ENCODE data around the gene PIPOX.

DNA sequence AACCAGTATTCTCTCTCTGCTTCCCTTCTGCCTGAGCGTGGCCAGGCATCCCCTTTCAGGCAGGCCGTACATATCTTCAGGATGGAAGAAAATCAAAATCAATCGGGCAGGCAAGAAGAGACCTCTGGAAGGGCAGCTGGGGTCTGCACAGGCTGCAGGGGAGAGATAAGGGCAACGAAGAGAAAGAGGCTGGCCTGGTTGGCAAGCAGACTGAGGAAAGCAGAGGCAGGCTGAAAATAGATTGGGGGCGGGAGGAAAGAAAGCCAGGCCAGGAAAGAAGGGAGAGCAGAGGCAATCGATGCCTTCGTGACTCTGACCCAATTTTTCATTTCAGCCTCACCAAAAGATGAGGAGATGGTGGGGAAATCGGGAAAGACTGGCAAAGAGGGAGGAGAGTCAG lies 18.1 kb downstream of the PIPOX start:
- TF ChIP-seq, protein P1, sequence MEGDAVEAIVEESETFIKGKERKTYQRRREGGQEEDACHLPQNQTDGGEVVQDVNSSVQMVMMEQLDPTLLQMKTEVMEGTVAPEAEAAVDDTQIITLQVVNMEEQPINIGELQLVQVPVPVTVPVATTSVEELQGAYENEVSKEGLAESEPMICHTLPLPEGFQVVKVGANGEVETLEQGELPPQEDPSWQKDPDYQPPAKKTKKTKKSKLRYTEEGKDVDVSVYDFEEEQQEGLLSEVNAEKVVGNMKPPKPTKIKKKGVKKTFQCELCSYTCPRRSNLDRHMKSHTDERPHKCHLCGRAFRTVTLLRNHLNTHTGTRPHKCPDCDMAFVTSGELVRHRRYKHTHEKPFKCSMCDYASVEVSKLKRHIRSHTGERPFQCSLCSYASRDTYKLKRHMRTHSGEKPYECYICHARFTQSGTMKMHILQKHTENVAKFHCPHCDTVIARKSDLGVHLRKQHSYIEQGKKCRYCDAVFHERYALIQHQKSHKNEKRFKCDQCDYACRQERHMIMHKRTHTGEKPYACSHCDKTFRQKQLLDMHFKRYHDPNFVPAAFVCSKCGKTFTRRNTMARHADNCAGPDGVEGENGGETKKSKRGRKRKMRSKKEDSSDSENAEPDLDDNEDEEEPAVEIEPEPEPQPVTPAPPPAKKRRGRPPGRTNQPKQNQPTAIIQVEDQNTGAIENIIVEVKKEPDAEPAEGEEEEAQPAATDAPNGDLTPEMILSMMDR (IDR thresholded peaks at IDR 0.05) = no peak
- TF ChIP-seq POLR2A (IDR thresholded peaks at IDR 0.05) = no peak
